ENCODE data around the gene LAMA3. TPM values are rescaled to one million over a fixed set of nuclear protein-coding genes. Genes with fewer than 3 reads are reported as not detected.
A peak's percentile ranks its signal among the peaks of the same experiment; 100 is the strongest.

The LAMA3 gene
- total and polyA plus RNA-seq, 4 donors: 0.26 to 3.9 (median 0.37) TPM

DNA sequence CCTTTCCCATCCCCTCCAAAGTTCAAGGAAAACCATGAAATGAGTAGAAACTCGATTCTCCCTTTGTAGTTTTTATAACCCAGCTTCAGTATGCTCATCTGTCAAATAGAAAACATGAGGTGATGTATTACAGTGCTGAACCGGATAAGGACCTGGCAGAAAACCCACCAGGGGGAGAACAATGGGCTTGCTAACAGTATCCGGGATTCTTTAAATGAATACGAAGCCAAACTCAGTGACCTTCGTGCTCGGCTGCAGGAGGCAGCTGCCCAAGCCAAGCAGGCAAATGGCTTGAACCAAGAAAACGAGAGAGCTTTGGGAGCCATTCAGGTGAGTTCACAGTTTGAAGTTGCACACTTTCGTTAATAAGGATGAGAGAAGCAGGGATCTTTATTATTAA, 211.7 kb downstream of the LAMA3 start:
- Histone ChIP-seq H3K9ac (ENCODE audit: low read depth in 1 of 2, low read length in 2 of 2) (no peak overlapping the region), H3K27me3 (ENCODE audit: control insufficient read depth in 4 of 4, insufficient read depth in 4 of 4, low read length in 3 of 4) (no peaks in the 10 kb centered on the region), H3K9me3 (ENCODE audit: control insufficient read depth in 4 of 4, low read length in 3 of 4) (no peaks in the 10 kb centered on the region), H3K4me3 (ENCODE audit: low read depth in 1 of 3, low read length in 3 of 3) (no peak overlapping the region), H3K4me1 (ENCODE audit: control insufficient read depth in 4 of 4, insufficient read depth in 4 of 4, low read length in 3 of 4) (peaks cover 0 to 6% (median 0%) of the 10 kb centered on the region in 4 donors), H3K36me3 (ENCODE audit: control insufficient read depth in 4 of 4, insufficient read depth in 3 of 4, low read depth in 1 of 4, low read length in 3 of 4) (no peaks in the 10 kb centered on the region), H3K27ac (ENCODE audit: low read depth in 1 of 2, low read length in 2 of 2) (no peak overlapping the region)
- no peak for DNase-seq (ENCODE audit: low spot score)
- TF ChIP-seq FOXA1 (IDR thresholded peaks at IDR 0.05) (no peak), HNF4G (IDR thresholded peaks at IDR 0.05) (no peak), GABPA (IDR thresholded peaks at IDR 0.05 in 1 of 2, conservative IDR thresholded peaks at IDR 0.05 in 1 of 2) (no peak), SP1 (IDR thresholded peaks at IDR 0.05) (no peak), FOXA2 (IDR thresholded peaks at IDR 0.05) (no peak), MAX (IDR thresholded peaks at IDR 0.05) (no peak), JUND (IDR thresholded peaks at IDR 0.05) (no peak), RAD21 (IDR thresholded peaks at IDR 0.05) (no peak), TAF1 (conservative IDR thresholded peaks at IDR 0.05) (no peak), HNF4A (conservative IDR thresholded peaks at IDR 0.05) (no peak), NR2F2 (IDR thresholded peaks at IDR 0.05) (no peak), YY1 (IDR thresholded peaks at IDR 0.05) (no peak)
- TF ChIP-seq, protein P1, sequence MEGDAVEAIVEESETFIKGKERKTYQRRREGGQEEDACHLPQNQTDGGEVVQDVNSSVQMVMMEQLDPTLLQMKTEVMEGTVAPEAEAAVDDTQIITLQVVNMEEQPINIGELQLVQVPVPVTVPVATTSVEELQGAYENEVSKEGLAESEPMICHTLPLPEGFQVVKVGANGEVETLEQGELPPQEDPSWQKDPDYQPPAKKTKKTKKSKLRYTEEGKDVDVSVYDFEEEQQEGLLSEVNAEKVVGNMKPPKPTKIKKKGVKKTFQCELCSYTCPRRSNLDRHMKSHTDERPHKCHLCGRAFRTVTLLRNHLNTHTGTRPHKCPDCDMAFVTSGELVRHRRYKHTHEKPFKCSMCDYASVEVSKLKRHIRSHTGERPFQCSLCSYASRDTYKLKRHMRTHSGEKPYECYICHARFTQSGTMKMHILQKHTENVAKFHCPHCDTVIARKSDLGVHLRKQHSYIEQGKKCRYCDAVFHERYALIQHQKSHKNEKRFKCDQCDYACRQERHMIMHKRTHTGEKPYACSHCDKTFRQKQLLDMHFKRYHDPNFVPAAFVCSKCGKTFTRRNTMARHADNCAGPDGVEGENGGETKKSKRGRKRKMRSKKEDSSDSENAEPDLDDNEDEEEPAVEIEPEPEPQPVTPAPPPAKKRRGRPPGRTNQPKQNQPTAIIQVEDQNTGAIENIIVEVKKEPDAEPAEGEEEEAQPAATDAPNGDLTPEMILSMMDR (IDR thresholded peaks at IDR 0.05; ENCODE audit: low read depth, low read length, missing input control): no peak
- TF ChIP-seq, protein P2, sequence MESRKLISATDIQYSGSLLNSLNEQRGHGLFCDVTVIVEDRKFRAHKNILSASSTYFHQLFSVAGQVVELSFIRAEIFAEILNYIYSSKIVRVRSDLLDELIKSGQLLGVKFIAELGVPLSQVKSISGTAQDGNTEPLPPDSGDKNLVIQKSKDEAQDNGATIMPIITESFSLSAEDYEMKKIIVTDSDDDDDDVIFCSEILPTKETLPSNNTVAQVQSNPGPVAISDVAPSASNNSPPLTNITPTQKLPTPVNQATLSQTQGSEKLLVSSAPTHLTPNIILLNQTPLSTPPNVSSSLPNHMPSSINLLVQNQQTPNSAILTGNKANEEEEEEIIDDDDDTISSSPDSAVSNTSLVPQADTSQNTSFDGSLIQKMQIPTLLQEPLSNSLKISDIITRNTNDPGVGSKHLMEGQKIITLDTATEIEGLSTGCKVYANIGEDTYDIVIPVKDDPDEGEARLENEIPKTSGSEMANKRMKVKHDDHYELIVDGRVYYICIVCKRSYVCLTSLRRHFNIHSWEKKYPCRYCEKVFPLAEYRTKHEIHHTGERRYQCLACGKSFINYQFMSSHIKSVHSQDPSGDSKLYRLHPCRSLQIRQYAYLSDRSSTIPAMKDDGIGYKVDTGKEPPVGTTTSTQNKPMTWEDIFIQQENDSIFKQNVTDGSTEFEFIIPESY (IDR thresholded peaks at IDR 0.05): no peak
- TF ChIP-seq, protein P3, sequence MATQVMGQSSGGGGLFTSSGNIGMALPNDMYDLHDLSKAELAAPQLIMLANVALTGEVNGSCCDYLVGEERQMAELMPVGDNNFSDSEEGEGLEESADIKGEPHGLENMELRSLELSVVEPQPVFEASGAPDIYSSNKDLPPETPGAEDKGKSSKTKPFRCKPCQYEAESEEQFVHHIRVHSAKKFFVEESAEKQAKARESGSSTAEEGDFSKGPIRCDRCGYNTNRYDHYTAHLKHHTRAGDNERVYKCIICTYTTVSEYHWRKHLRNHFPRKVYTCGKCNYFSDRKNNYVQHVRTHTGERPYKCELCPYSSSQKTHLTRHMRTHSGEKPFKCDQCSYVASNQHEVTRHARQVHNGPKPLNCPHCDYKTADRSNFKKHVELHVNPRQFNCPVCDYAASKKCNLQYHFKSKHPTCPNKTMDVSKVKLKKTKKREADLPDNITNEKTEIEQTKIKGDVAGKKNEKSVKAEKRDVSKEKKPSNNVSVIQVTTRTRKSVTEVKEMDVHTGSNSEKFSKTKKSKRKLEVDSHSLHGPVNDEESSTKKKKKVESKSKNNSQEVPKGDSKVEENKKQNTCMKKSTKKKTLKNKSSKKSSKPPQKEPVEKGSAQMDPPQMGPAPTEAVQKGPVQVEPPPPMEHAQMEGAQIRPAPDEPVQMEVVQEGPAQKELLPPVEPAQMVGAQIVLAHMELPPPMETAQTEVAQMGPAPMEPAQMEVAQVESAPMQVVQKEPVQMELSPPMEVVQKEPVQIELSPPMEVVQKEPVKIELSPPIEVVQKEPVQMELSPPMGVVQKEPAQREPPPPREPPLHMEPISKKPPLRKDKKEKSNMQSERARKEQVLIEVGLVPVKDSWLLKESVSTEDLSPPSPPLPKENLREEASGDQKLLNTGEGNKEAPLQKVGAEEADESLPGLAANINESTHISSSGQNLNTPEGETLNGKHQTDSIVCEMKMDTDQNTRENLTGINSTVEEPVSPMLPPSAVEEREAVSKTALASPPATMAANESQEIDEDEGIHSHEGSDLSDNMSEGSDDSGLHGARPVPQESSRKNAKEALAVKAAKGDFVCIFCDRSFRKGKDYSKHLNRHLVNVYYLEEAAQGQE (IDR thresholded peaks at IDR 0.05): no peak
- TF ChIP-seq, protein P4, sequence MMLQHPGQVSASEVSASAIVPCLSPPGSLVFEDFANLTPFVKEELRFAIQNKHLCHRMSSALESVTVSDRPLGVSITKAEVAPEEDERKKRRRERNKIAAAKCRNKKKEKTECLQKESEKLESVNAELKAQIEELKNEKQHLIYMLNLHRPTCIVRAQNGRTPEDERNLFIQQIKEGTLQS (IDR thresholded peaks at IDR 0.05): no peak
- WGBS: 71% methylated on average over 8 of the region's 8 CpGs

GRCh38 chr18:23902396-23902795, 213.1 kb downstream of the LAMA3 start:
- H3K4me1 ChIP-seq (ENCODE audit: control insufficient read depth in 4 of 4, insufficient read depth in 4 of 4, low read length in 3 of 4): peaks cover 0 to 6% (median 0%) of the 10 kb centered on the region in 4 donors
- DNase-seq (ENCODE audit: low spot score): no peak
- no peak for TF ChIP-seq FOXA2 (IDR thresholded peaks at IDR 0.05)
- TF ChIP-seq GABPA (IDR thresholded peaks at IDR 0.05 in 1 of 2, conservative IDR thresholded peaks at IDR 0.05 in 1 of 2): no peak
- TF ChIP-seq HNF4A (conservative IDR thresholded peaks at IDR 0.05): peak; percentile 9 to 37
- TF ChIP-seq HNF4G (IDR thresholded peaks at IDR 0.05): no peak
- peak; percentile 61 to 91 for TF ChIP-seq RXRA (IDR thresholded peaks at IDR 0.05)
- TF ChIP-seq MAX (IDR thresholded peaks at IDR 0.05): no peak
- TF ChIP-seq JUND (IDR thresholded peaks at IDR 0.05): no peak
- no peak for TF ChIP-seq TAF1 (conservative IDR thresholded peaks at IDR 0.05)
- TF ChIP-seq FOXA1 (IDR thresholded peaks at IDR 0.05): no peak
- TF ChIP-seq SP1 (IDR thresholded peaks at IDR 0.05): peak; percentile 14
- TF ChIP-seq, protein P3 (IDR thresholded peaks at IDR 0.05): no peak
- no peak for TF ChIP-seq YY1 (IDR thresholded peaks at IDR 0.05)
- TF ChIP-seq, protein P1 (IDR thresholded peaks at IDR 0.05; ENCODE audit: low read depth, low read length, missing input control): no peak

More at GRCh38 chr18:23902396-23902795, 213.1 kb downstream of the LAMA3 start:
- Histone ChIP-seq H3K9me3 (ENCODE audit: control insufficient read depth in 4 of 4, low read length in 3 of 4) (no peaks in the 10 kb centered on the region), H3K27me3 (ENCODE audit: control insufficient read depth in 4 of 4, insufficient read depth in 4 of 4, low read length in 3 of 4) (no peaks in the 10 kb centered on the region), H3K9ac (ENCODE audit: low read depth in 1 of 2, low read length in 2 of 2) (no peak overlapping the region), H3K27ac (ENCODE audit: low read depth in 1 of 2, low read length in 2 of 2) (no peak overlapping the region), H3K36me3 (ENCODE audit: control insufficient read depth in 4 of 4, insufficient read depth in 3 of 4, low read depth in 1 of 4, low read length in 3 of 4) (no peaks in the 10 kb centered on the region), H3K4me3 (ENCODE audit: low read depth in 1 of 3, low read length in 3 of 3) (no peak overlapping the region)
- WGBS: 25% methylated on average over 2 of the region's 2 CpGs
